SK-N-SH (cell line): ENCODE measurements around the gene ZNF2.

Experiments used
- CTCF ChIP-seq: fragments of 200-600 bp; sonication (generic); IDR thresholded peaks from 2 replicates; pipeline ENCODE4 v1.6.1; 2017; ENCODE audit warnings: antibody characterized with exemption, mild to moderate bottlenecking, moderate library complexity
- EP300 ChIP-seq, 2 experiments: IDR thresholded peaks; 2 replicates each; pipeline versions ENCODE4 v1.4.0 to v1.6.1; 2012; ENCODE audit warnings: borderline replicate concordance in 1 of 2, low read depth in 1 of 2, low read length in 1 of 2
- EZH2phosphoT487 ChIP-seq: fragments of 200-600 bp; sonication (generic); IDR thresholded peaks from 2 replicates; pipeline ENCODE4 v1.6.1; 2017; ENCODE audit warnings: low read depth, mixed run types, mild to moderate bottlenecking, antibody characterized with exemption, moderate library complexity, borderline replicate concordance
- GABPA ChIP-seq: IDR thresholded peaks from 2 replicates; pipeline ENCODE4 v1.4.0; 2012; ENCODE audit warnings: low read depth, mild to moderate bottlenecking
- IRF3 ChIP-seq: fragments of 150-350 bp; IDR thresholded peaks from 2 replicates; pipeline ENCODE4 v1.6.1; 2016; ENCODE audit warnings: mild to moderate bottlenecking, low read depth, low read length
- JUND ChIP-seq: IDR thresholded peaks from 2 replicates; pipeline ENCODE4 v1.4.0; 2012
- MXI1 ChIP-seq: IDR thresholded peaks from 2 replicates; pipeline ENCODE4 v1.6.1; 2012; ENCODE audit warnings: mild to moderate bottlenecking, low read depth, low read length, improper control_type of control experiment
- POLR2AphosphoS5 ChIP-seq: IDR thresholded peaks from 2 replicates; pipeline ENCODE4 v1.6.1; 2012; ENCODE audit warnings: low read depth, low read length
- RFX5 ChIP-seq: IDR thresholded peaks from 2 replicates; pipeline ENCODE4 v1.6.1; 2012; ENCODE audit warnings: mild to moderate bottlenecking, improper control_type of control experiment, low read length
- TAF1 ChIP-seq: IDR thresholded peaks from 2 replicates; pipeline ENCODE4 v1.6.1; 2012; ENCODE audit warnings: low read depth, mild to moderate bottlenecking, low read length, moderate library complexity, borderline replicate concordance
- TCF12 ChIP-seq: IDR thresholded peaks from 2 replicates; pipeline ENCODE4 v1.4.0; 2012
- USF1 ChIP-seq: IDR thresholded peaks from 2 replicates; pipeline ENCODE4 v1.4.0; 2012; ENCODE audit warnings: low read depth, borderline replicate concordance

GRCh38 chr2:95203911-95204310 lies 38.3 kb downstream of the ZNF2 start:
- TF ChIP-seq CTCF (no peak), EP300 (IDR thresholded peaks at IDR 0.05; ENCODE audit: borderline replicate concordance in 1 of 2, low read depth in 1 of 2, low read length in 1 of 2) (no peak), TAF1 (no peak), TCF12 (no peak), EZH2phosphoT487 (no peak), JUND (no peak), MXI1 (no peak), GABPA (no peak), POLR2AphosphoS5 (no peak), RFX5 (no peak), USF1 (no peak), IRF3 (no peak)
